NK-92 (cell line): ENCODE results near the gene SNX14.

ENCODE experiments used
- DNase-seq: peaks from one replicate; lab custom pipeline; 2025; ENCODE audit not compliant: unreplicated experiment; lab: John Stamatoyannopoulos, UW

SNX14 gene

DNA sequence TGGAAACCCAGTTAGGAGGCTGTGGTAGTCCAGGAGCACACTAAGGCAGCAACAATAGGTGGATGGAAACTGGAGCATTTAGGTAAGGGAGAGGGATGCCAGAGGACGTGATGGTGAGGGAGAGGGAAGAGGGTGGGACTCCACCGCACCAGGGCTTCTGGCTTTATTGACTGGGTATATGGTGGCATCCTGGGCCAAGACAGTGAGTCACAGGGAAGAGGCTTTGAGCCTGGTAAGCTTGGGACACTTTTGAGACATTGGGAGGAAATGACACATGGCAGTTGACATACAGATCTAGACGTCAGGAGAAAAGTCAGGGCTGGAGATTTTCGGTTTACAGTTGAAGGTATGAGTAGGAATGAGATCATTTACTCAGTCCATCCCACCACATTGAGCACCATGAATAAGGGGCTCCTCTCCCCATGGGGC, 128.9 kb downstream of the SNX14 start:
- DNase-seq, result no peak

GRCh38 chr6:85464260-85464644, 129.4 kb downstream of the SNX14 start:
- no peak for DNase-seq

DNA sequence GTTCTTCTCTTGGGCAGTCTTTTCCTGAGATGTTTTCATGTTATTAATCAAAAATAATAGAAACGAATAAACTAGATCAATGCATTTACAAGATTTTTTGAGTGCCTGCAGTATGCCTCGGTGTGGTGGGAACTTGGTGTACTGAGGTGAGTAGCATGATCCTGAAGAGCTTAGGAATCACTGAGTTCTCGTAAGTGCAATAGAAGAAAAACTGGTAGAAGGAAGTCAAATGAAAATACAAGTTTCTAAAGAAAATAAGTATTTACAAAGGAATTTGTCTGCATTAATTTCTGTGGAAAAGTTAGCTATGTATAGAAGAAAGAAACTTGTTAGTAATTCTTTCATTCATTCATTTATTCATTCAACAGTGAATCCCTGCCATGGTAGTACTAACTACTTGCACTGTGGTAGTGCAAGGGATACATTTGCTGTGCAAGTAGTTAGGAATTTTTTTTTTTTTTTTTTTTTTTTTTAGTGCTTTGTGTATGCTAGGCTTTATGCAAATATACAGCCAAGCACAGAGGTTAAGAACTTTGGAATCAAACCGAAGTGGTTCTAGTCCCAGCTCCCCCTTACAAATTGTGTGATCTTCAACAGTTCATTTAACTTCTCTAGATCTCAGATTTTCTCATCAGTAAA, 129.9 kb downstream of the SNX14 start:
- DNase-seq, result no peak

DNA sequence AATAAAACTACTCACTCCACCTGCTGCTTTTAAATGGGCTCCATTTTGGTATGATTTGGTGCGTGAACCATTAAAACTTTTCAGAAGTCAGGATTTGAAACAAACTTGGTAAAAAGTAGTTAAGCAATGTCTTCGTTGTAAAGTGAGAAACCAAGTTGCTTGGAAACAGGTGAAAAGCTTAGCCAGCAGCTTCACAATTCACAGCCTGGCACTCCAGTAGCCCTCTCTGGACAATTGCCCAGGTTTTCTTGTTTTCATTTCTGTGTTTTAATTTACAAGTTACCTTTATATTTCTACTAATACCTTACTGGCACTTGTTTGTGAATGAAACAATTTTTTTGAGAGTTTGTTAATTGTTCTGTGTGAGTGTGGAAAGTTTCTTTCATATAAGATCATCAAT, 131.0 kb downstream of the SNX14 start:
- DNase-seq, result no peak

- no peak for DNase-seq
These were observed 131.9 kb downstream of the SNX14 start for GRCh38 chr6:85461798-85462170.

DNA sequence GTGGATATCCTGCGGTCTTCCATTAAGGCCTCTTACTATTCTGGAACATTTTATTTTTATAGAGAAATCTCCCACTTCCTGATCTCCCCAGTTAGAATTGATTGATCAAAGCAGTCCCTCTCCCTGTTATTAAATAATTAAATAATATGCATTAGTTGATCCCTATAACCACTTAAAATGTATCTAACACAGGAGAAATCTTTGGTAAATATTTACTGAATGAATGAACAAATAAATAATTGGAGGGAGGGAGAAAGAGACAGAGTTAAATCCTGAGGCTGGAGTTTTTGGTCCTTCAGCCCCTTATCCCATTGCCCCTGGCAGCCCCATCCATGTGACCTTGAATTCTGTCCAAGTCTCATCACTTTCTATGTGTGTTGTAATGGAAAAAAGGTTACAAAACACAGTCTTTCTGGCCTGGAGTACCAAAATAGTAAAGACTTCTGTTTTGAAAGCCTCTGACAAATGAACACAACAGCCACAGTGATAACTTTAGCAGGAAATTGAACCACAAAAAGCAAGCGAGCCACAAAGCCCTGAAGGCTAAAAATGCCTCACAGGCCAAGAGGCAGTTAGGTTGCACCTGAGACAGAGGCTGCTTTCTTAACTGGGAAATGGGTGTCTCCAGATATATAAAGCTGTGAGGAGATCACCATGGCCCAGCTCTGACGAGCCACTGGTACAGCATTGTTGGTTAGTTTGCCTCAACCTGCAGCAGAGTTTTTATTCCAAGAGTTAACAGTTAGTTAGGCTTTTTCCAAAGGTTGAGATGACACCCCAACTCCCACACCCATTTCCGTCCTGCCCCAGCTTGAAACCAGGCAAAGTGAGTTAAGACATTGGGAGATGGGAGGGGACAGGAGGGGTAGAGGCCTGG, 132.5 kb downstream of the SNX14 start:
- DNase-seq, result peak; percentile 26

DNA sequence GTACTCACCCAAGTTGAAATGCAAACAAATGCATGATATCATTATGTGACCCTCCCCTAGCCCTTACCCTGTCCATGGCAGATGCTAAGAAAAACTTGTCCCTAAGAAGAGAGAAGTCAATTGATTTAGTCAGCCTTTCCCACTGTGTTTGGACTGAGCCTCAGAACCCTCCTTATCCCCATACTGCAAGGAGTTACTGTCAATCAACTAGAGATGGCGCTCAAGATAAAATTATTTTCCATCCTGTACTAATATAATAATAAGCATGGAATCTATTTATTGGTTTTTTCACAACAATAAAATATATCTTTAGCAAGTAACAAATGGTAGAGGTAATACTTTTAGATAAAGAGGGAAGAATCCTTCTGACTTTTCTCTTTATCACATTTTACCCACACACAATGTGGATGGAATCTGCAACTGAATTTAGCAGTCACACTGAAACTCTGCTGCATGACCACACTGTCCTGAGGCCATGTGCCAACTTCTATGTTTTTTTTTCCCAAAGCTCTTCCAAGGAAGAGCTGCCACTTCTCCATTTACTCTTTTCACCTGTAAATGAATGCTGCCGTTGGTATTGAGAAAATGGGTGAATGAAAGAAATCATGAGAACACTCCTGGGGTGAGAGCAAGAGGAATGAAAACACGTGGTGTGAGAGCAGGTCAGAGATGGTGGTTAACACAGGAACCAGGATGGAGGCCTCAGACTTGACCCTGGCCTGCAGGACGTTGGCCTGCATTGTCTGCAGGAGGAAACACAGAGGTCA, 133.3 kb downstream of the SNX14 start:
- no peak for DNase-seq

DNA sequence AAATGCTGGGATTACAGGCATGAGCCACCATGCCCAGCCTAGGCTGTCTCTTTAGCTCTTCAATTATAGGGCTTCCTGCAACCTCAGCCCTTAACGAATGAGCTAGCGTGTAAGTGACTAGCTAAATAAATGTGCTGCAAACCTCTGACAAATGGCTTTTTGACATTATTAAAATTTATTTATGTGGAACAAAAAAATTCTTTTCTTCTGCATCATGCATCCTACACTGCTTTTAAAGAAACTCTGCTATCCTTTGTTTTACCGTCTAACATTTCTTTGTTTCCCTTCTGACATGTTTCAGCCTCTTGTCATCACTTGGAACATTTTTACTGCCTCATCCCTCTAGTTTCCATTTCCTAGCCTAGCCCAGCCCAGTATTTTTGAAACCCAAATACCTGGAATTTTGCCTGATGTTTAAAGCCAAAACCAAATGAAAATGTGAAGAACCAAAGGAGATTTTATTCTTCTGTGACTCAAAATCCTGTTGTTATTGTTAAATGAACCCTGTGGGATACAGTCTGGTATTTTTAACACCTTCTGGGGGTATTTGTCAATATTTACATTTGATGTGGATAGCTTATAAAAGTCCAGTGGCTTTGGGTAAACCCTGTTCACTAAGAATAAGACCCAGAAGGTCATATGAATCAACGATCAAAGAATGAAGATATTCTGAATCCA, 134.3 kb downstream of the SNX14 start:
- DNase-seq, result no peak

DNA sequence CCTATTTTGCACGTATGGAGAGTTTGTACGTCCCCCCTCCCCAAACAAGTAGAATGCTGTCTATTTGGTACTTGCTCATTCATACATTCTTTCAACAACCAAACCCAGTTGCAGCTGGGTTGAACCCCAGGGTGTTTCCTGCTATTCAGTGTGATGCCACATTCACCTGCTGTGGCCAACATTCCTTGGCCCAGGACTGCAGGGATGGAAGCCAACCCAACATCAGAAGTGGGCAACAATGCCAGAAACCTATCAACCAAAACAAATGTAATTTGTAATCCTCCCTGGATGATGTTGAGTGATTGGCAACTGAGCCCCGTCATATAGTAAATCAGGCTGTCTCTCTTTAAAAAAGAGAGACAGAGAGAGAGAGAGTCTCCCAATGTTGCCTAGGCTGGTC, 134.9 kb downstream of the SNX14 start:
- no peak for DNase-seq

DNA sequence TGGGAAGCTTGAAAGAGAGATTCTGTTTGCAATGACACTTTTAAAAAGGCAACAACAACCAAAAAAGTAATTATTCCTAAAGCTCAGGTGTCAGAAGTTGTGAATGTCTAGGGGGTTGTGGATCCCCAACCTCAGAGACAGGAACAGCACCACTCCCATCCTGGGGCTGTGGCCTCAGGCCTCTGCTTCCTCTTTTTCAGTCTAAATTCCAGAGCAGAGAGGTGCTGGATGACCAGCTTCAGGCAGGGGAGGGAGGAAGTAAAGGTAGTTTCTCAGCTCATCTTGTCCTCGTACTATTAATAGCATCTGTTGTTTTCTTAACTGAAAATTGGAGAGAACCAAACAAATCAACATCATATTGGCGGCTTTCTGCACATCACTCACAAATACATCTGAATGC, 135.5 kb downstream of the SNX14 start:
- no peak for DNase-seq

DNA sequence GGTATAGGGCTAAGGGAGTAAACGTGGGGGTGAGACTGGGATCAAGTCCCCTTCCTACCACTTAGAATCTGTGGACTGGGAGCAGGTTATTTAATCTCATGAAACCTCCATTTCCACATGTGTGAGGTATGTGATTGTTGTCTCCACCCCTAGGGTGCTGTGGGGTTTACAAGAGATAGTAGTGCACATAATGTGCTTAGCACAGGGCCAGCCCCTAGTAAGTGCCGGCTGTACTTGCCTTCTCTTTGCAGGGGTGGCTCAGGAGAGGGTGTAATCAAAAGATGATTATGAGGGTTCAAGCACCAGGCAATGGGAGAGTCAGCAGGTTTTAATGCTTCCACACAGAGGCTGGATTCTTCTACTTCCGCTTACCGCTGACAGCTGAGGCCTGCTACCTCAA, 136.9 kb downstream of the SNX14 start:
- DNase-seq, result no peak
